HuH-7.5 (cell line): ENCODE measurements around the gene PRKCE.

Source experiments
- DNase-seq: peaks from one replicate; pipeline ENCODE4 v3.0.0; 2011; ENCODE audit warnings: low spot score

The PRKCE gene

DNA sequence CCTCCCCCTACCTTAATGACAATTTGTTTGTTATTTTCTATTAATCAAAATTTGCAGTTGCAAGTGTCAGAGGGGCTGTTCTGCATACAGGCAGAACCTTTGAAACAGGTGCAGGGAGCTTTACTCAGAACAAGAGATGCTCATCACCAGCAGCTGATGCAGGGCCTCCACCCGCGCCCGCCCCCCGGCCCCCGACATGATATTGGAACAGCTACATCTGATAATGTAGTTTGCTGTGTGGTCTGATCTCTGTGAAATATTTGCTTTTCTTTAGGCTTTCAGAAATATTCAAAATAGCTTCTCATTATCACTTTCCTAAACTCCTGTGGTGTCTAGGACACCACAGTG, 130.0 kb downstream of the PRKCE start:
- no peak for DNase-seq

DNA sequence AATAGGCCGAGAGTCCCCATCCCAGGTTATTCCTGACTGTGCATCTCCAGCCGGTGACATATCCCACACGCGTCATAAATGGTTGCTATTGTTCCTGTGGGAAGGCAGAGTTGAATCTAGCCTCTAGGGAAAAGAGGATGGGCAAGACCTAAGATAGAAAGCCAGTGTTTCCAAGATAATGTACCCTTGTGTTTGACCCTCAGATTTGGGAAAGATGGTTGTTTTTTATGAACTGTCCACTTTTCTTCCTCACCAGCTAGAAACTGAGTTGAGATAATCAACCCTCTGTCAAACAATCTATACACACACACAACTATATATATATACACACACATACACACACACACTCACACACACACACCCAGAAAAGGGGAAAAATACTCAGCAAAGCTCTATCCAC, 131.0 kb downstream of the PRKCE start:
- no peak for DNase-seq

DNA sequence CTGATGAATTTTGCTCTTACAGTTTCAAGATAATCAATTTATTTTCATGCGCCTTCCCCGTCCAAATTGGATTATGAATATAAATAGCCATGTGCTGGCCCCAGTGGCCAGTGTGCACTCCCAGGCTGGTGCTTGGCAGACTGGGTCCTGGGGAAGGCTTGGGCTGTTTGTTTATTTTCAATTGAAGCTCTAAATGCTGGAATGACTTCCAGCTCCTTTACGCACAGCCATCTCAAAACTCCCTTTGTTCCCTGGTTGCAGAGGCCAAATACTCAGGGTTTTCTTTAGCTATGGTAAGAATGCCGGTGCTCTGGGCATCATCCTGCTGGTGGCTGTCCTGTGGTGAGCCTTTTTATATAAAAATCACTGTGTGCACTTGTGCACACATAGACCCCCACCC, 131.5 kb downstream of the PRKCE start:
- no peak for DNase-seq

DNA sequence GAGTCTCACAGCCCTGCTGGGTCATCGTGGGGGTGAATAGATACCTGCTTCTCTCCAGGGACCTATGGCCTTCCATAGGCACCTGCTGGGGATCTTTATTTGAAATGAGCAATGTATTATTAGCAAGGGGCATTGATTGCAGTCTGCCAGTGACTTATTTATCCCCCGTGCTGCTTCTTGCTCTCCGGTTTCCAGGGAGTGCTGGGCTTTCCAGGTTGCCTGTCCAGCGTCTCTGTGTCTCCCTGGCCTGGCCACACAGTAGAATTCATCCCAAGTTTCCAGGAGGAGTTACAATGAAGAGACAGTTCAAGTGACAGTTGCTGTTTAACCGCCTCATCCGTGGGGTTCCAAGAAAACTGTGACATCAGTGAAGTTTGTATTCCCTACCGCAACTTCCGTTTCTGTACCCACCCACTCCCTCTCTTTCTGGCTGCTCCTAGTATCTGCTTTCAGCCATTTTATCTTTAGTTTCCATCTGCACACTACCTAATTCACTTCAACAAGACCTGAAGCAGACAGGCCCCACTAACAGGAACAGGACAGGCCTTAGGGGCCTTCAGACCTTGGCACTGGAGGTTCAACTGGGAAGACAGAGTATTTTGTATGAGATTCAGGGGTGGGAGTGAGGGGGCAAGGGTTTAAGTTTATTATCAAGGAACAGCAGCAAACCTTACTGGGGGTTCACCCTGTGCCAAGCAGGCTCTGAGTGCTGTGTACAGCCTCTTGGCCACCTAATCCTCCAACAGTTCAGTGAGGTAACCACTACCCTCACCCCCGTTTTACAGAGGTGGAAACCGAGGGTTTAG, 134.8 kb downstream of the PRKCE start:
- no peak for DNase-seq

DNA sequence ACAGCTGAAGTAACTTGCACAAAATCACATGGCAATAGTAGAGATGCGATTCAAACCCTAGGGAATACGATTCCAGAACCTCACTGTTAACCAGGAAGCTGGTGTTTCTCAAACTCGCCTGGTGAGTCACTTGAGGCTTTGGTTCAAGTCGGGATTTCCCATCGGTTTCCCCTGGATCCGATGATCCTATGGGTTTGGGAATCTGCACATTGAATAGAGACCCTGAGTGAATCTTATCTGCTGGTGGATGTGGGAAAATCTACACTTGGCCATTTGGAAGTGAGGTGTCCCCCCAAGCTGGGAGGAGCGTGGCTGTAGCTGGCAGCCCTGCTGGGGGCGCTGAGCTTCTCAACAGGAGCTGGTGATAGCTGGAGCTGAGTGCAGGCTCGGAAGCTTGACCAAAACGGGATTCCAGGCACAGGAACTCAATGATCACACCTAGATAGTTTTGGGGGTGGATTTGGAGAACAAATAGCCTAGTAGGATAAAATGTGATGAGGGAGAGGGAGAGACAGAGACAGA, 135.4 kb downstream of the PRKCE start:
- no peak for DNase-seq

DNA sequence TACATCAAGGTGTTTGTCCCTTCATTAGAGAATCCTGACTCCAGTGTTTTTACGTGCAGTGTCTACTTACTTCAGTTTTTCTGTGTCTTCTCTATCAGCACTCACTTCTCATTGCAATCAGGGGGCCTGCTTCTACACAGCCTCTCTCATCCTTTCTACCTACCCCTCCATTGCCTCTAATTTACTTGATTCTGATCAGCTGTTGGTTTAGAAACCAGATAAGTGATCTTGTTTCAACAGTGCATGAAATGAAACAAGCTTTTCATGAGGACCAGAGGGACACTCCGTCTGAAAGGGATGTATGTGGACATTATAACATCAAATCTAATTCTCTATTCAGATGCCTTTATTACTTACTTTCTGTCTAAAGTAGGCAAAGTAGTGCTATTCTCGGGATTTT, 136.9 kb downstream of the PRKCE start:
- DNase-seq = no peak

DNA sequence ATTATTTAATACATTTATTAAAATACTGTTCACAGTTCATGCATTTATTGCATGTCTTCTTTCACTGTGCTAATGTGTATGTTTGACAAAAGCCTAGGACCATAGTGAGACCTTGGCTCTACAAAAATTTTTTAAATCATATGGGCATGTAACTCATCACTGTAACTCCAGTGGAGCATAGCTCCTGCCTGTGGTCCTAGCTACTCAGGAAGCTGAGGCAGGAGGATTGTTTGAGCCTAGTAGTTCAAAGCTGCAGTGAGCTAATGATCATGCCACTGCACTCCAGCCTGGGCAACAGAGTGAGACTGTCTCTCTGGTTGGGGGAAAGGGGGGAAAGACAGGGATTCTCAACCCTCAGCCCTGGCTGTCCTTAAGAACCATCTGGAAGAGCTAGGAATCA, 137.8 kb downstream of the PRKCE start:
- DNase-seq = no peak

DNA sequence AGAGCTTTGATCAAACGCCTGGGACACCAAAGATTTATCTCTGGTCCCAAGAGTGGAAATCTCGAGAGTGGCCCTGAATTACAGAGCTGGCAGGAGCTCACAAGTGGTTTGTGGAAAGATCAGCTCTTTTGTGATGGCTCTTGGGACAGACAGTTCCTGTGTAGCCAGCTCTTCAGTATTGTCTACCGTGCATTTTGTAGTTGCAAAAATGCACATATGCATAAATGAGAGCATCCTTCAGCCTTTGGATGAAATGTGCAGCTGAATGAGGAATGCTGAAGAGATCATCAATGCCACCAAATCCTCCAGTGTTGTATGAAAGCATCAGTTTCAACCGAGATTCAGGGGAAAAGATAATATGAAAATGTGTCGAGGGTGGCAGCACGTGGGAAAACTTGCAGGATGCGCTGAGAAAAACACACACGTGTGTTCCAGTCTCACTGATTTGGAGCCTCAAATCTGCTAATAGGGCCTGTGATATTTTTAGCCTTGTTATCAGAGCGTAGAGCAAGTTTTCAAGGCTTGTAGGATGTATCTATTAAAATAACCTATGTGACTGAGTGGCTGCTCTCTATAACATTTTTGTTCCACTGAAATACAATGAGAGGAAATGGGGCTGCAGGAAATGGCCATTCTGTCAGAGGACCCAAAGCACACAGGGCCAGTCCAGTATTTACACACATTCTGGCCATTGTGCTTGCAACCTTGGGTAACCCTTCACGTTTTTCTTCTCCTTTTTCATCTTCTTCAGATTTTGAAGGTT, 138.7 kb downstream of the PRKCE start:
- no peak for DNase-seq

DNA sequence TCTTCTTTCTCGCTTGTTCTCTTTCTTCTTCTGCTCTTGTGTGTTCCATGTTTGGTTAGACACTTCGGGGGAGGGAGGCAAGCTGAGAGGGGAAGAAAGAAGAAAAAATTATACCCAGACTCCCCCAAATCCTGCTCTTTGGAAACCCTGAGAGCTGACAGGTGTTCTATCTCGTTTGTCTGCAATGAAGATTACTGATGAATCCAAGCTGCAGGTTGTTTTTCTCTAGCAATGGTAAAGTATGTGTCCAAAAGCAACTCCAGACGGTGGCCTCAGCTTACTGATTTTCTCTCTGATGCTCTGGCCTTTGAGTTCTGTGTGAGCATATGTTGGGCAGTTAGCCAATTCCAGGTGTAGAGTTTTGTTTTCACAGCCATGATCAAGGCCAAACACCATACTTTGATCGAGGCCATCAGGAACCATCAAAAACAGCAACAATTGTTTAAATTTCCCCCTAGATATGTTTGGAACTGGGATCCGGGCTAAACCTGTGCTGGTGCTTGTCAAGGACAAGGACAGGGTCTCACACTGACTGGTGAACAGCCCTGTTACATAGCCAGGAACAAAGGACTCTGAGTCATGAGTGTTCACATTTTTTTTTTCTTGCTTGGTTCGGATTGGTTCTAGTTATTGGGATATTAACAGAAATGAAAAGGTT, 142.0 kb downstream of the PRKCE start:
- no peak for DNase-seq

DNA sequence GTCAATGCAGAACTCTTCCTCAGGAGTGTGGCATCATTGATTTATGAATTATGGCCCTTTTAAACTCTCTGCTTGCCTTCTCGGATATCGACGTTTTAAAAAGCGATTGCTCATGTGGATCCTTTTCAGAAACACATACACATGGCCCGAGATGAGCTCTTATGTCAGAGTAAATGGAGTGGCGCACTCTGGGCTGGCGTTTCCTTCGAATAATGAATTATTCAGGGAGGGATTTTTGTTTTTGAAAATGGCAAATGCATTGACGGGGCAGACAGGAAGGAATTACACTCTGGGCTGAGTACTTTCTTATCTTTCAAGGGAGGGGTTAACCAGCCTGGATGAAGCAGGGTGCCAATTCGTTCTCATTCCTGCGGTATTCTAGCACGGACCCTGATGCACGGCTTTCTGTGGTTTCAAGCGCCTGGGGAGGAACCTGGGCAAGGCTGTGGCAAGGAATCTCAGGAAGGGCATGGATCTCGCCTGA, 142.7 kb downstream of the PRKCE start:
- no peak for DNase-seq

DNA sequence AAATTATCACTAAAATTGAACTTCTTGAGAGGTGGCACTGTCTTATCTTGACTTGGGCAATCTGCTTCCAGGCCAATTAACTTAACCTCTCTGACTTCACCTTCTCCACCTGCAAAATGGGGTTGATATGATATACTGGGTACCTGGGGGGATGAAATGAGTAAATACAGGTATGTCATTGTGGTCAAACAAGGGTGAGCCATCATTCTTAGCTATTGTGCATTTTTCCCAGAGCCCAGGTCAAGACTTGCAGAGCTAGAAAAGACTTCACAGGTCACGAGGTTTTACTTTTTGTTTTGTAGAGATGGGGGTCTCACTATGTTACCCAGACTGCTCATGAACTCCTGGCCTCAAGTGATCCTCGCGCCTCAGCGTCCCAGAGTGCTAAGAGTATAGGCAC, 145.0 kb downstream of the PRKCE start:
- no peak for DNase-seq

DNA sequence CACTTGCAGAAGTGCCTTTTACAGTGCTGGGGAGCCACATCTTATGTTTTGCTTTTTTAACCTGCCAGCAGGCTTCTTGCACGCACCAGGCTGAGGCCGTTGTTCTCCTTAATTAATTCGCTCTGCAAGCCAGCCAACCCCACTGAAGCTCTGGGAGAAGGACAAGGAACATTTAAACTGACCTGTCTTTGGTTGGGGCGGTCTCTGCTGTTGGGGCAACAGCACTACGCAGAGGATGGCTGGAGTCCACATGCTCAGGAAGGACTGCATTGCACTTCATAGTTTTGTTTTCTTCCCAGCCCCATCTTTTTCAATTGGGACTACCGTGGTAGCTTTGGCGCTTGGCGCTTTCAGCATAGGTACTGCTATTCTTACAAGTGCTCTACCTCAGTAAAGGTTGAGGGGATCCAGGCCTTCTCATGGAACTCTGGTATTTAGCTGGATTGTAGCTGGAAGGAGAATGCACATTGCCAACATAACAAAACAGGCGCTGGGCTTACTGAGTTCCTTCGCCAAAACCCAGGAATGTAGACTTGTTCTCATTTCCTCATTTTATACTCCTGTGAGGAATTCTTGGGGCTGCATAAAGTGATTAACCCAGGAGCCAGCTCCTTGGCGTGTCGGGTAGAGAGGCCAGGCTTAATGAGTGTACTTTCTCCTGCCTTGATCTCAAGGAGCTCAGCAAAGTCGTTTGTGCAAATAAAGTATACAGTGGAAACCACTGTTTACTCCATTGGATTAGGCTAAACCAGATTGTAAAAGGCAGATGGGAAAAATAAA, 146.2 kb downstream of the PRKCE start:
- DNase-seq = no peak

DNA sequence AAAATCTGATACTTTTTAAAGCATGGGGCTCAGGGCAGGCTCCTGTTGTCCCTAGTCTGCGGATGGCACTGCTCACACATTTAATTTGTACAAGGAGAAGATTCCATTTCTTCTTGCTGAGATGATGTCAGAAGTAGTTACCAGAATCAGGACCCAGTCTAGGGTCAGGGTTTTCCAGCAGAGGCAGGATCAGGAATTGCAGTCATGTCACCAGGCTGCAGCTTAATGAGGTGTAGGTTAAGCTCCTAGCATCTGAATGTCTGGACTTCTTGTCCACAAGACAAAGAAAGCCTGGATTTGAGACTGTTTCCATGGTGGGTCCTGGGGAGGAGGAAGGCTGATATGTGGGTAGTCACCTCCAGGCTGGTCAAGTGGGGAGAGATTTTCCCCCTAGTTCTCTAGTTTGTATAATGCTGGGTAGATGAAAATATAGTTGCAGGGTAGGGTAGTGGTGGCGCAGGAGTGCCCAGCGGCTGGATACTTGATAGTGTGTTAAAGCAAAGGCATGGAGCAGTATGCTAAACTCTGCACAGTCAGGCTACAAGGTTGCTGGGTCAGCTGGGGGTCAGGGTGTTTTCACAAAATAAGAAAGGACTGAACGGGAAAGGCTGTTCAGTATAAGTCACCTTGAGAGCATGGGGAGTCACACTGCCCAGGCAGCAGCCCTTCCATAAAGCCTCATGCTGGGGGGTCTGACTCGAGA, 148.4 kb downstream of the PRKCE start:
- DNase-seq = no peak

DNA sequence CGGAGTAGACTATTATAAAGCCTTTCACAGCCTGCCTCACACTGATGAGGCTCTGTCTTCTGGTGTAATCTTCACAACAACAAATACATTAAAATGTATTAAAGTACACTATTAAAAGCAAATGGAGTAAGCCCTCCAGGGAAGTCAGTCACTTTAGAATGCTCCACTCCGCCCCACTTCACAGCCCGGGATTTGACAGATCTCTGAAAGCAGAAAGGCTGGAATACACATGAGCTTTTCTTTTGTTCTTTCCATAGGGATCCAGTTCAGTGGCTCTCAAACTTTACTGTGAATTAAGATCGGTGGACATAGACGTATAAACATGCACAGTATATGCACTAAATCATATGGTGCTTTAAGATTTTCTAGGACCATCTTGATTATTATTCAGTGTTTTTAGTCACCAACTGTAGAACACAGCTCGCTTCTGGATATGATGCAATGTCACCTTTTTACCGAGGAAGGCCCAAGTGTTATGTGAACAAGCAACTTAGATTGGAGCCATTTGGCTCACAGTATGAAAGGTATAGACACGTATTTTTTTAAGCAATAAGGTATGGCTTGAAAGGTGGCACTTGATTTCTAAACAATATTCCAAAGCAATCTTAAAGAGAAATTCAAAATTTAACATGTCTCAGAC, 151.1 kb downstream of the PRKCE start:
- no peak for DNase-seq

DNA sequence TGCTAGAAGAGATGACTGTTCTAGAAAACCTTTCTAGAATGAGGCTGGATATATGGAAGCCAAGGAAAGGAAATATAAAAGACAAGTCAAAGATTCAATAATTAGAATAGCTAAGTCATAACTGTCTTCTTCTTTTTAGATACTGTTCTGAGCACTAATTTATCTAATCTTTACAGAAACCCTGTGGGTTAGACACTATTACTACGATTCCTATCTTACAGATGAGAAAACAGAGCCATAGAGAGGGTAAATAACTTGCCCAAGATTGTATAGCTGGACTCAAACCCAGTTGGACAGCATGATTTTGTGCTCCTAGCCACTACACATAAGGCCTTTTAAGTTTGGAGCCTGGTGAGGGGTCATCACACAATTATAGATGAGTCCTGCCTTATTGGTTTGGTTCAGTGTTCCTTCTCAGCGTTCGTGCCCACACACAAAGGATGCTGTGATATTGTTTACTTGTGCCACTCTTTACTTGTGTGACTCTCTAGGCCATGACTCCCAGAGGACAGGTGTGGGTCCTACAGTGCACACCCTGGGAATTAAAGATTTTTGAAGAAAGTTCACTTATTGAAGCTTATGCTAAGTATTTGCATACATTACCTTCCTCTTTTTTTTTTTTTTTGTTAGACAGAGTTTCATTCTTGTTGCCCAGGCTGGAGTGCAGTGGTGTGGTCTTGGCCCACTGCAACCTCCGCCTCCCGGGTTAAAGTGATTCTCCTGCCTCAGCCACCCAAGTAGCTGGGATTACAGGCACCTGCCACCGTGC, 153.7 kb downstream of the PRKCE start:
- DNase-seq = no peak

DNA sequence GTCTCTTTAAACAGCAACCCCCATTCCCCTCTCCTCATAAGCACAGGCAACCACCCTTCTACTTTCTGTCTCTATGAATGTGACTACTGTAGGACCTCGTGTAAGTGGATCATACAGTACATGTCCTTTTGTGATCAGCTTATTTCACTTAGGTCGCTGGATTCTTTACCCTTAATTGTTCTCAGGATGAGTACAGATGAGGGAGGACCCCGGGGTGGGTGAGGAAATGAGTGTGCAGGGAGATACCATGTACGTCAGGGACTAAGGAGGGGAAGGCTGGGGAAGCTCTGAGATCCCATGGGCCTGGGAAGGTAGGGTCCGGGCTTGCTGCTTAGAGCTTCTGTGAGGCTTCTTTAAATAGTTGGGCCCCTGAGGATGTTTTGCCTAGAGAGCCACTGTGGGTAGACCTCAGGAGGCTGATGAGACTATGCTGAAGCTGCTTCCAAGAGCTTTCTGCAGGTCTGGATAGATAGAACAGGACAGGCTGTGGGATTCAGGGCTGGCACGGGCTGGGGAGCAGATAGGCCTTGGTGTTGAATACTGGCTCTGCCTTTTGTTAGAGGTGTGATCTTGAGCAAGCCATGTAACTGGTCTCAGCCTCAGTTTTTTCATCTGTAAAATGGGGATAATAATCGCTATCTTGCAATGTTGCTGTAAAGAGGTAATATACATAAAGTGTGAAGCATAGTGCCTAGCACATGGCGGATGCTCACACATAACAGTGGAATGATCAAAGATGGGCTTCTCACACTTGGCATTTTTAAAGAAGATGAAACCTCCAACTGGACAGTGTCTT, 155.3 kb downstream of the PRKCE start:
- no peak for DNase-seq

DNA sequence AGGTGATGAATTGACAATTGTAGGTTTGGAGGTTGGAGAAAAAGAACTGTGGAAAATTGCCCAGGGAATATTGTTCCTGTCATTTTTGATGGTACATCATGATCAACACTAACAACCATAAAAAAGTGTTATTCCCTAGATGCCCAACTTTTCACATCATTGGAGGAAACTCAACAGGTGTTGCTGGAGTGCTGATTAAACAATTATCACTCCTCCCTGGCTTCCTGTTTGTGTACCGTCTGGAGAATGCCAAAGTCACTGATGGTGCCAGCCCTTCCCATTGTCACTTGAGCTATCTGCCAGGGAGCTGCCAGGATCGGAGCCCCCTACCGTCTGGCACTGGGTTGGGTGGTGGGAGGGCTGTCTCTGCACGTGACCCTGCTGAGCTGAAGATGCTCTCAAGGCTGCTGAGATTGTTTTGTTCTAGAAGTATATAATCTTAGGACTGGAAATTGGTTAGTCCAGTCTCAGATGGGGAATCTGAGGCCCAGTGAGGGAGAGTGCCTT, 156.9 kb downstream of the PRKCE start:
- no peak for DNase-seq

DNA sequence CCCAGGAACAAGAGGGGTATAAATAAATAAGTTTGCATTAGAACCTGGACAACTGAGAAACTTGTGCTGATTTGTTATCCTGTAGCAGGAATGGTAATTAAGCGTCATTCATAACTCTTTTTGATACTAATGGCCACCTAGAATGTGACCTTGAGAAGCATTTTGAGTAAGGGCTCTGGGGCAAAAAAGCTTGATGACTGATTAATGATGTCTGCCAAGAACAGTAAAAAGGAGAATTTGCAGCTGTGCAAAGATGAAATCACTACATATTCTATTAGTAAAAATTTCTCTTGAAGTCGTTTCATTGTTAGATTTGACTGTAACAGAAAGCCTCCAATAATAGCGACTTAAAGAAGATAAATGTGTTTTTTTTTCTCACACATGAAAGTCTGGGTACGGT, 157.7 kb downstream of the PRKCE start:
- DNase-seq = no peak

DNA sequence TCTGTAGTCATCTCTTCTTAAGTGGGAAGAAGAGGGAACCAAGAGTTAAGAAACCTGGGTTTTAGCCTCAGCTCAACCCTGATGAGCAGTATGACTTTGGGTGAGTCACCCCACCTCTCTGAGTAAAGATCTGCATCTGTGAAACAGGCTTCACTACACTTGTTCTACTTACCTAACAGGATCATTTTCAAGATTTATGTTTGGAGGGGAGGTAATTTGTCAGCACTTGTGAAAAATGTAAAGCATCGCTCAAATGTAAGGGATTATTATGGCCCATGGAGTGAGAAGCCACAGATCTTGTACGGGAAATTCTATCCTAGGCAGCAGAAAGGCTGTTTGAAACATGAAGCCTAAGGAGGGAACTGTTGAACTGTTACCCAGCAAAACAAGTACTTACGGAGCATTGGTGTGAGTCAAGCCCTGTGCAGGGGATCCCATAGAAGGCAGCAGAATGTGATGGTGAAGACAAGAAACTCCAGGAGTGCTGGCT, 160.6 kb downstream of the PRKCE start:
- no peak for DNase-seq
